TTC549 (cell line): ENCODE data around the gene DPP4.
"Not testable (repeated sequence)": the region's sequence is repeated elsewhere in the genome, so short reads cannot be mapped to it uniquely, and the experiment has no call there.

Experiments used
- FAIRE-seq: peaks from 2 replicates; lab custom pipeline; 2012; peaks lifted over from hg19 to GRCh38; lab: Jason Lieb, UNC

DPP4 gene

GRCh38 chr2:161953367-161953766 lies 120.6 kb downstream of the DPP4 start:
- FAIRE-seq: not testable (repeated sequence)

DNA sequence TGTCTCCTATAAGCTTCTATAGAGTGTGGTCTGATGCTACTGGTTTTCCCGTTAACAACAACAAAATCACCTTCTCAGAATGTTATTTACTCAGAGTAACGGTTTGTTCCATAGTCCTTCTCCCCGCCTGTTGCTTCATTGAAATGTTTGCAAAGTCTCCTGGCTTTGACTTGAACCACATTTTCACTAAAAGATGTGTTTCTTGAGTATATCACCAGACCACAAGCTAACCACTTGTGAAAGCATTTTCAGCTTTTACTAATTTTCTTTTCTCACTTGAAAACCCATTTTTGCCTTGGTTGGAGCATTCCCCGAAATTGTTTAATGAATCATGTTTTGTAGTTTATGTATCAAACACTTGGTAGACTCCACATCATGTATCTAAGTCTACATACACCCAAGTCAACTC lies 121.2 kb downstream of the DPP4 start:
- no peak for FAIRE-seq

DNA sequence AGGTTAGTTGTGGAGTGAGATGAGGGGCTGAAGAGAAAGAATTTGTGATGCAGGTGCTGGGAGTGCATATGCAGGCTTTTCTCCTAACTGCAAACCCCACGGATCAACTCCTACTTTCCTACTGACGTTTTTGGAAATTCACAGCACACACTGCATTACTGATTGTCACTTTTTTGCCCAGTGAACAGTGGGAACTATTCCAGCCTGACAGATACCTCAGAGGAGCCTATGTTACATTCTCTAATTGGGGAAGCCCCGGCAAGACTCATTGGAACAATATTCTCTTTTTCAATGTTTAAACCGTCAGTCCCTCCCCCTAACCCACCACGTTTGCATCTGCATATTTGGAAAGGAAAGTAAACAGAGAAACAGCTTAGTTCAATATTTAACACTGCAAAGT lies 126.2 kb downstream of the DPP4 start:
- no peak for FAIRE-seq

DNA sequence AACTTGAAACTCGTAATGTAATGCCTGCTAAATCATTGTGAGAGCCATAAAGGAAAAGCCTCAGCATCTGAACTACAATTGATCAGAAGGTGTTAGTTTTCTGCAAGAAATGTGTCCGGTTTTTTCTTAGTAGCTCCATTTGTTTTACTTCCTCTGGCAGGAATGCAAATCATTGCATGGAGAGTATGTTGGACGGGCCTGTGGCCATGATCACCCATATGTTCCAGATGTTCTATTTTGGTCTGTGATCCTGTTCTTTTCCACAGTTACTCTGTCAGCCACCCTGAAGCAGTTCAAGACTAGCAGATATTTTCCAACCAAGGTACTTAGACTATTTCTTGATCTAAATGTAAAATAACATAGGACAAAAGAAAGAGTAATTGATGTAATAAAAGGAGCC lies 126.6 kb downstream of the DPP4 start:
- no peak for FAIRE-seq

GRCh38 chr2:161946489-161947107 lies 127.4 kb downstream of the DPP4 start:
- peak; percentile 99 for FAIRE-seq

- FAIRE-seq: no peak
Observed at GRCh38 chr2:161943011-161943410, 131.0 kb downstream of the DPP4 start.
